Mesodermal cell (in vitro differentiated cells): ENCODE data around the gene FDXR.
A peak's percentile ranks its signal among the peaks of the same experiment; 100 is the strongest.

ENCODE experiments used
- H3K27ac ChIP-seq: 2 replicates; pipeline ENCODE4 v1.7.0; 2013; ENCODE audit warnings: mild to moderate bottlenecking, low read depth, low read length, moderate library complexity; ENCODE audit not compliant: severe bottlenecking
- H3K36me3 ChIP-seq: 2 replicates; pipeline ENCODE4 v1.7.1; 2013; ENCODE audit warnings: mild to moderate bottlenecking, low read length, moderate library complexity; ENCODE audit not compliant: control insufficient read depth, insufficient read depth
- H3K4me1 ChIP-seq: one replicate; pipeline ENCODE4 v1.7.1; 2013; ENCODE audit warnings: mild to moderate bottlenecking, low read length; ENCODE audit not compliant: insufficient read depth, control insufficient read depth, poor library complexity, severe bottlenecking
- H3K4me3 ChIP-seq: 2 replicates; pipeline ENCODE4 v1.7.0; 2013; ENCODE audit warnings: low read length, control low read depth, mild to moderate bottlenecking; ENCODE audit not compliant: insufficient read depth, poor library complexity, severe bottlenecking; ENCODE audit errors: extremely low read depth
- H3K9me3 ChIP-seq: 2 replicates; pipeline ENCODE4 v1.7.1; 2013; ENCODE audit warnings: mild to moderate bottlenecking, low read length, moderate library complexity; ENCODE audit not compliant: control insufficient read depth
- WGBS, 2 experiments: methylation state at CpG; one replicate each; pipeline ENCODE4 v1.1.5; 2013; ENCODE audit warnings: missing lambda C conversion rate in 2 of 2; ENCODE audit not compliant: insufficient coverage in 2 of 2; 5-methylcytosine and 5-hydroxymethylcytosine counted together

FDXR gene

GRCh38 chr17:74842599-74843351, 30.0 kb downstream of the FDXR start:
- Histone ChIP-seq H3K27ac (no peak overlapping the region), H3K4me3 (peak overlapping the region; percentile 24)
- WGBS, 2 experiments, result 7 to 8% methylated on average over 73 to 88 of the region's 88 CpGs

GRCh38 chr17:74842146-74842598, 30.6 kb downstream of the FDXR start:
- 56 to 79% methylated on average over 6 to 7 of the region's 8 CpGs for WGBS, 2 experiments
- no peak overlapping the region for H3K4me3 ChIP-seq
- no peaks in the 10 kb centered on the region for H3K9me3 ChIP-seq
- peaks cover 9% of the 10 kb centered on the region for H3K4me1 ChIP-seq
- H3K27ac ChIP-seq, result no peak overlapping the region
- H3K36me3 ChIP-seq, result peaks cover 4% of the 10 kb centered on the region

More at GRCh38 chr17:74842599-74843351, 30.0 kb downstream of the FDXR start:
- Histone ChIP-seq H3K4me1 (peaks cover 9% of the 10 kb centered on the region), H3K36me3 (peaks cover under 1% of the 10 kb centered on the region), H3K9me3 (no peaks in the 10 kb centered on the region)

GRCh38 chr17:74840989-74841666, 31.7 kb downstream of the FDXR start:
- Histone ChIP-seq H3K4me3 (no peak overlapping the region), H3K9me3 (no peaks in the 10 kb centered on the region), H3K27ac (no peak overlapping the region), H3K4me1 (peaks cover 9% of the 10 kb centered on the region), H3K36me3 (peaks cover 4% of the 10 kb centered on the region)
- WGBS, 2 experiments, result 55 to 56% methylated on average over 12 to 13 of the region's 13 CpGs

GRCh38 chr17:74839990-74840852, 32.6 kb downstream of the FDXR start:
- peaks cover 11% of the 10 kb centered on the region for H3K36me3 ChIP-seq
- WGBS, 2 experiments, result 74% methylated on average over 4 to 5 of the region's 7 CpGs

GRCh38 chr17:74838274-74838673, 34.5 kb downstream of the FDXR start:
- no peaks in the 10 kb centered on the region for H3K9me3 ChIP-seq
- H3K36me3 ChIP-seq, result peaks cover 11% of the 10 kb centered on the region
- WGBS, 2 experiments, result 83 to 91% methylated on average over 9 of the region's 9 CpGs
- H3K4me1 ChIP-seq, result peaks cover 9% of the 10 kb centered on the region
- no peak overlapping the region for H3K4me3 ChIP-seq
- H3K27ac ChIP-seq, result no peak overlapping the region

More at GRCh38 chr17:74839990-74840852, 32.6 kb downstream of the FDXR start:
- Histone ChIP-seq H3K4me3 (no peak overlapping the region), H3K9me3 (no peaks in the 10 kb centered on the region), H3K4me1 (peaks cover 9% of the 10 kb centered on the region), H3K27ac (no peak overlapping the region)

GRCh38 chr17:74836691-74837467, 35.9 kb downstream of the FDXR start:
- WGBS, 2 experiments, result 95 to 99% methylated on average over 17 to 19 of the region's 19 CpGs

GRCh38 chr17:74836191-74836590, 36.6 kb downstream of the FDXR start:
- Histone ChIP-seq H3K9me3 (no peaks in the 10 kb centered on the region), H3K4me3 (no peak overlapping the region), H3K36me3 (peaks cover 11% of the 10 kb centered on the region), H3K27ac (no peak overlapping the region), H3K4me1 (peaks cover 8% of the 10 kb centered on the region)
- 97% methylated on average over 26 of the region's 26 CpGs for WGBS, 2 experiments

More at GRCh38 chr17:74836691-74837467, 35.9 kb downstream of the FDXR start:
- Histone ChIP-seq H3K4me1 (peaks cover 9% of the 10 kb centered on the region), H3K27ac (no peak overlapping the region), H3K36me3 (peaks cover 11% of the 10 kb centered on the region), H3K9me3 (no peaks in the 10 kb centered on the region), H3K4me3 (no peak overlapping the region)

- no peak overlapping the region for H3K27ac ChIP-seq
Observed at GRCh38 chr17:74833501-74834377, 39.1 kb downstream of the FDXR start.

GRCh38 chr17:74832421-74832820, 40.4 kb downstream of the FDXR start:
- WGBS, 2 experiments, result 92 to 93% methylated on average over 8 to 9 of the region's 9 CpGs

More at GRCh38 chr17:74833501-74834377, 39.1 kb downstream of the FDXR start:
- Histone ChIP-seq H3K9me3 (no peaks in the 10 kb centered on the region), H3K4me1 (no peaks in the 10 kb centered on the region), H3K4me3 (no peak overlapping the region), H3K36me3 (peaks cover 13% of the 10 kb centered on the region)
- 76 to 86% methylated on average over 14 to 15 of the region's 16 CpGs for WGBS, 2 experiments

More at GRCh38 chr17:74832421-74832820, 40.4 kb downstream of the FDXR start:
- no peaks in the 10 kb centered on the region for H3K4me1 ChIP-seq
- no peaks in the 10 kb centered on the region for H3K9me3 ChIP-seq
- H3K27ac ChIP-seq, result no peak overlapping the region
- peaks cover 9% of the 10 kb centered on the region for H3K36me3 ChIP-seq
- H3K4me3 ChIP-seq, result no peak overlapping the region
